D721Med (cell line): ENCODE measurements around the gene LSM12.

Source experiments
- DNase-seq: peaks from one replicate; pipeline ENCODE4 v3.0.0; 2011; ENCODE audit warnings: low spot score; ENCODE audit not compliant: insufficient read length
- FAIRE-seq: peaks from 2 replicates; lab custom pipeline; 2011; peaks lifted over from hg19 to GRCh38; lab: Jason Lieb, UNC
- TF ChIP-seq, protein P1 (sequence below): IDR thresholded peaks from 2 replicates; pipeline ENCODE4 v1.5.1; 2012; ENCODE audit warnings: mild to moderate bottlenecking, control low read depth; ENCODE audit not compliant: insufficient read depth; ENCODE audit errors: missing control alignments

The LSM12 gene

DNA sequence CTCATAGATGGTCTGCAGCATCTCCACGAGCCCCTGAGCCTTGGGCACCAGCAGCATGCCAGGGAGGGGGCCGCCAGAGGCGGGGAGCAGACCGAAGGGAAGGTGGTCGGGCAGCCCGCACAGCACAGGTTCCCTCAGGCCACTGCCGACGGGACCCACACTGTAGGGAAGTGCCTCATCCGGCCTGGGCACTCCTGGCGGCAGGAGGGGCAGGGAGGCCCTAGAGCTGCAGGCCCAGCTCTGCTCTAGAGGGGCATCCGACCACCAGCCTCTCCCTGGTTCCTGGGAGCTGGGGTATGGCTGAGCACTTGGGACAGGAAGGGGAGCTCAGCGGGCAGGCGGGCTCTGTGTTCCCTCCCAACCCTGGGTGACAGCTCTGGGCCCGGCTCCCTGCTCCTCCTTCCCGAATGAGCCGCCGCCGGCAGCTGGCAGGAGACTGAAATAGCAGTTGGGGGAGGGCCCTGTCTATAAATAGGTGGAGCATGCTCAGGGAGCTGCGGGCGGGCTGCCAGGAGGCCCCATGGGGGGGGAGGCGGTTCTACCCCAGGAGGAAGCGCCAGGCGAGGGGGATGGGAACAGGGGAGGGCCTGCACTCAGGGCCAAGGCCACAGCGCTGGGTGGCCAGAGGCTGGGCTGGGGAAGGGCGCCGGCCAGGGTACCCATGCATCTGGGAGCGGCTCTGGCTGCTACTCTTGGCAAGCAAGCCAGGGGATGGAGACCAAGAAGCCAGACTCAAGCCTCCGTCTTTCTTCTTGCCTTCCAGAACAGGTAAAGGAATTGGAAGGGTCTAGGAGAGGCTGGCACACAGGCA is 44.6 kb upstream of the LSM12 start:
- DNase-seq (peak; percentile 96), FAIRE-seq (no peak)
- TF ChIP-seq, protein P1, sequence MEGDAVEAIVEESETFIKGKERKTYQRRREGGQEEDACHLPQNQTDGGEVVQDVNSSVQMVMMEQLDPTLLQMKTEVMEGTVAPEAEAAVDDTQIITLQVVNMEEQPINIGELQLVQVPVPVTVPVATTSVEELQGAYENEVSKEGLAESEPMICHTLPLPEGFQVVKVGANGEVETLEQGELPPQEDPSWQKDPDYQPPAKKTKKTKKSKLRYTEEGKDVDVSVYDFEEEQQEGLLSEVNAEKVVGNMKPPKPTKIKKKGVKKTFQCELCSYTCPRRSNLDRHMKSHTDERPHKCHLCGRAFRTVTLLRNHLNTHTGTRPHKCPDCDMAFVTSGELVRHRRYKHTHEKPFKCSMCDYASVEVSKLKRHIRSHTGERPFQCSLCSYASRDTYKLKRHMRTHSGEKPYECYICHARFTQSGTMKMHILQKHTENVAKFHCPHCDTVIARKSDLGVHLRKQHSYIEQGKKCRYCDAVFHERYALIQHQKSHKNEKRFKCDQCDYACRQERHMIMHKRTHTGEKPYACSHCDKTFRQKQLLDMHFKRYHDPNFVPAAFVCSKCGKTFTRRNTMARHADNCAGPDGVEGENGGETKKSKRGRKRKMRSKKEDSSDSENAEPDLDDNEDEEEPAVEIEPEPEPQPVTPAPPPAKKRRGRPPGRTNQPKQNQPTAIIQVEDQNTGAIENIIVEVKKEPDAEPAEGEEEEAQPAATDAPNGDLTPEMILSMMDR, result no peak

DNA sequence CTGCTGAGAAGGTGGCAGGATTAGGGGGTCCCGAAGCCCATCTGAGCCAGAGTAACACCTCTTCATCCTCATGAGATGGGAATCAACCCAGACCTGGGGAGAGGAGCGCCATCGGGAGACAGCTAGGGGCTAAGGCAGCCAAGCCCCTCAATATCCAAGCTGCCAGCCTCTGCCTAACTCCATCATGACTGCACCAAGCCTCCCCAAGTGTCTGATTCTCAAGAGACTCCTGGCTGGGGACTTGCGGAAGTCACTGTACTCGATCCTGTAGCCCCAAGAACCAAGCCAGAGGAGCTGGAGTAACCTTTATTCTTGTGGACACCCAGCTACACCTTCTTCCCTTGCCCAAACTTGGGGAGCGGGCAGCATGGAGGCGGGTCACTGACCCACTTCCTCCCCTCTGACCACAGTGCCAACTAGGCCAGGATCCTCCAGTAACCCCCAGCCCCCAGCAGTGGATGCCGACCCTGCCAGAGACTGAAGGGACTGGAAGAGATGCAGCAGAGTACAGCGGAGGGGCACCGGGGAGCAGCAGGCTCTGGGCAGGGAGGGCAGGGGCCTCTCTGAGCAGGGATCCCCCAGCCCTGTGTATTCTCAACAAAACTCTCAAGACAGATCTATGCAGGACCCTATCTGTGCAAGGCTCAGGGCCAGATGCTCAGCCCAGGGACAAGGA is 43.7 kb upstream of the LSM12 start:
- TF ChIP-seq, protein P1, result no peak
- FAIRE-seq, result no peak
- DNase-seq, result no peak

DNA sequence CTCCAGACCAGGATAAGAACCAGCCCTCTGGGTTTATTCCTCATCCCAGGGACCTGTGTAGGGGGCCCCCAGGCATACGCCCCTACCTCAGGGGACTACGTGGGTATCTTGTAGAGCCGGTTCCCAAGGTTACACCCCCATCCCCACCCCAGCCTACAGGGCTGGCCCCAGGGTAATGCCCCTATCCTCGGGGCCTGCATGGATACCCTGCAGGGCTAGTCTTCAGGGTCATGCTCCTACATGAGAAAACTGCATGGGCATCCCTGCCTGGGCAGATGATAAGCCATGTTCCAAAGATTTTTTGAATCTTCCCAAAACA is 42.8 kb upstream of the LSM12 start:
- FAIRE-seq, result no peak
- DNase-seq, result no peak
- TF ChIP-seq, protein P1, result no peak

DNA sequence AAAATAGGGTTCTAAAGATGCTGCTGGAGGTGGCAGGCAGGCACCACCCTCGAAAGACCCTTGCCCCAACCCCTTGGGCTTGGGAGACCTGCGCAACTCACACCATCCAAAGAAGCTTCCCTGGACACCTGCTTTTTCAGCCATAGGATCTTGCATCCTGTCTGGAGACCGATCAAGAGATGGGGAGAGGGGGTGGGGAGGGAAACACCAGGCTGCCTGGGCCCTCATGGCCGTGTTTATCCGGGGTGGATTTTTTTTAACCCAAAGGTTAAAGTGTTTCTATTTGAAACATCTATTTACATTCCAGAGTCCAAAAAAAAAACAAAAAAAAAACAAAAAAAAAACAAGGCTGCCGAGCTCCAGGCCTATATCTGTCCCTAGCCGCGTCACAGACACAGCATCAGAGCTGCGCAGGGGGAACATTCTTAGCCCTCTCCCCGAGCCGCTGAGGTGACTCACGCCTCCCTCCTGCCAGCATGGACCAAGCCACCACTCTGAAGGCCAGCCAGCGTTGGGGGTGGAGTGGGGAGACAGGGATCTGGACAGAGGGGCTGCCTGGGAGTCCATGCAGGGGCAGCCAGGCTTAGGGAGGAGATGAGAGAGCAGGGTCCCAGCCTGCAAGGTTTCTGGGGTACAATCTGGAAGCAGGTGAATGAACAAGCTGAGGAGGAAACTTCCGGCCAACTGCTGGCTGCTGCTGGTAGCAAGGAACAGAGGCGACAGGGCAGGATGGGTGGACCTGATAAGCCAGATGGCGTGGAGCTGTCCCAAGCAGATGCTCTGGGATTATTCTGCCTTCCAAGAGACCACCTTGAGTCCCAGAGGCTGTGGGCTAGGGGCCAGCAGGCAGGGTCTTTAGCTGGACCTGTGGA is 42.2 kb upstream of the LSM12 start:
- TF ChIP-seq, protein P1, result no peak
- DNase-seq, result no peak
- no peak for FAIRE-seq

DNA sequence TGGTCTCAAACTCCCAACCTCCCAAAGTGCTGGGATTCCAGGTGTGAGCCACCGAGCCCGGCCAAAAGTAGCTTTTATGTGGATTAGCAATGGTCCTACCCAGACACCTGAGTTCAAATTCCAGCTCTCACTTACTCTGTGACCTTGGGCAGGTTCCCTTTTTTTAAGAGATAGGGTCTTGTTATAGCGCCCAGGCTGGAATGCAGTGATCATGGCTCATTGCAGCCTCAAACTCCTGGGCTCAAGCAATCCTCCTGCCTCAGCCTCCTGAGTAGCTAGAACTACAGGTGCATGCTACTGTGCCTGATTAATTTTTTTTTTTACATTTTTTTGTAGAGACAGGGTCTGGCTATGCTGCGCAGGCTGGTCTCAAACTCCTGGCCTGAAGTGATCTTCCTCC is 40.3 kb upstream of the LSM12 start:
- FAIRE-seq, result no peak
- DNase-seq, result no peak
- TF ChIP-seq, protein P1, result no peak

DNA sequence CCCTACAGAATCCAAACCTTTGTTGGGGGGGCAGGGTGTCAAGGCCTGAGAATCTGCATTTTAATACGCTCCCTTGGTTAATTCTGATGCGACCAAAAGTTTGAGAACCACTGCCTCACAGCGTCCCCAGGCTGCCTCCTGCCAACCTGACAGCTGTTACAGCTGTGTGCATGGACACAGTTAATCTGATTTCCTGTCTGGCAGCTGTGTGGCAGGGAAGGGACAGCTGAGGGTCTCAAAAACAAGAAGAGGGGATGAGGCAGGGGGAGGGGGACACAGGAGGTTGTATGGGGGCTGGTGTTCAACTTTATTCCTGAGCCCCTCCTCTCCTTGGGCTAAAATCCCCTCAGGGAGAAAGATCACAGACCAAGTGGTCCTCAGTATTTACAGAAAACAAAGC is 39.5 kb upstream of the LSM12 start:
- DNase-seq (no peak), FAIRE-seq (no peak)
- TF ChIP-seq, protein P1, result no peak
